Loucy (cell line): ENCODE data around the gene KCTD6.

Experiments used
- H2AFZ ChIP-seq: fragments of 200-600 bp; sonication (generic); 2 replicates; pipeline ENCODE4 v1.6.0; 2016; ENCODE audit warnings: antibody characterized with exemption, mild to moderate bottlenecking, low read length, moderate library complexity
- H3F3A ChIP-seq: fragments of 200-600 bp; 2 replicates; pipeline ENCODE4 v1.6.0; 2016; ENCODE audit warnings: antibody characterized with exemption, low read depth, mild to moderate bottlenecking
- H3K27me3 ChIP-seq: fragments of 200-600 bp; sonication (generic); 2 replicates; pipeline ENCODE4 v1.6.1; 2014; ENCODE audit warnings: low read length, mild to moderate bottlenecking; ENCODE audit not compliant: insufficient read depth, poor library complexity, severe bottlenecking
- H3K36me3 ChIP-seq: fragments of 200-600 bp; sonication (generic); 2 replicates; pipeline ENCODE4 v1.6.1; 2016; ENCODE audit warnings: low read length; ENCODE audit not compliant: insufficient read depth
- H3K4me1 ChIP-seq: fragments of 200-600 bp; sonication (generic); 2 replicates; pipeline ENCODE4 v1.5.1; 2014; ENCODE audit warnings: low read length, mild to moderate bottlenecking; ENCODE audit not compliant: insufficient read depth, poor library complexity, severe bottlenecking
- H3K4me2 ChIP-seq: fragments of 200-600 bp; sonication (generic); 2 replicates; pipeline ENCODE4 v1.6.0; 2014; ENCODE audit warnings: antibody characterized with exemption, low read length, low read depth, mild to moderate bottlenecking; ENCODE audit not compliant: poor library complexity, severe bottlenecking
- H3K4me3 ChIP-seq: fragments of 200-600 bp; sonication (generic); 2 replicates; pipeline ENCODE4 v1.5.1; 2014; ENCODE audit warnings: low read length, mild to moderate bottlenecking, mixed read lengths; ENCODE audit not compliant: poor library complexity, severe bottlenecking
- H3K79me2 ChIP-seq: fragments of 200-600 bp; sonication (generic); 2 replicates; pipeline ENCODE4 v1.6.1; 2014; ENCODE audit warnings: low read length; ENCODE audit not compliant: insufficient read depth
- H3K9ac ChIP-seq: fragments of 200-600 bp; sonication (generic); 2 replicates; pipeline ENCODE4 v1.6.0; 2014; ENCODE audit warnings: mild to moderate bottlenecking, low read depth, low read length, moderate library complexity; ENCODE audit not compliant: poor library complexity, severe bottlenecking
- H3K9me2 ChIP-seq: fragments of 200-600 bp; sonication (generic); replicated peaks from 2 replicates; pipeline ENCODE4 v1.6.1; 2016; ENCODE audit warnings: low read depth, low read length, mixed read lengths
- H3K9me3 ChIP-seq: fragments of 200-600 bp; sonication (generic); 2 replicates; pipeline ENCODE4 v1.6.1; 2014; ENCODE audit warnings: mild to moderate bottlenecking, antibody characterized with exemption, low read length, low read depth; ENCODE audit not compliant: insufficient read depth
- H4K20me1 ChIP-seq: fragments of 200-600 bp; sonication (generic); 2 replicates; pipeline ENCODE4 v1.6.0; 2014; ENCODE audit warnings: antibody characterized with exemption, low read length, mild to moderate bottlenecking; ENCODE audit not compliant: insufficient read depth, poor library complexity, severe bottlenecking
- CTCF ChIP-seq: fragments of 200-600 bp; sonication (generic); conservative IDR thresholded peaks from 2 replicates; pipeline ENCODE4 v1.5.1; 2014; ENCODE audit warnings: mild to moderate bottlenecking, antibody characterized with exemption, low read length
- EZH2phosphoT487 ChIP-seq: fragments of 200-600 bp; IDR thresholded peaks from 2 replicates; pipeline ENCODE4 v1.6.1; 2018; ENCODE audit warnings: antibody characterized with exemption, mild to moderate bottlenecking, moderate library complexity, borderline replicate concordance

The KCTD6 gene

GRCh38 chr3:58470363-58471024, 21.4 kb upstream of the KCTD6 start:
- Histone ChIP-seq H4K20me1 (no peaks in the 10 kb centered on the region), H3K4me2 (peak overlapping the region; percentile 57), H3F3A (peaks cover 5% of the 10 kb centered on the region; the same call in 1 of the 2 replicates), H3K4me1 (peaks cover 30% of the 10 kb centered on the region), H2AFZ (no peak overlapping the region), H3K9ac (no peak overlapping the region), H3K4me3 (no peak overlapping the region), H3K9me2 (no peaks in the 10 kb centered on the region), H3K27me3 (no peaks in the 10 kb centered on the region), H3K9me3 (no peaks in the 10 kb centered on the region), H3K79me2 (no peaks in the 10 kb centered on the region), H3K36me3 (no peaks in the 10 kb centered on the region)
- TF ChIP-seq EZH2phosphoT487: no peak
- no peak for TF ChIP-seq CTCF

- H2AFZ ChIP-seq: no peak overlapping the region
- H3F3A ChIP-seq: peaks cover 5% of the 10 kb centered on the region; the same call in 1 of the 2 replicates
- no peaks in the 10 kb centered on the region for H4K20me1 ChIP-seq
- H3K4me1 ChIP-seq: peaks cover 30% of the 10 kb centered on the region
- no peak for TF ChIP-seq EZH2phosphoT487
- no peak for TF ChIP-seq CTCF
- H3K9me2 ChIP-seq: no peaks in the 10 kb centered on the region
- H3K4me2 ChIP-seq: peak overlapping the region; percentile 57
- peak overlapping the region; percentile 2 for H3K4me3 ChIP-seq
- no peaks in the 10 kb centered on the region for H3K9me3 ChIP-seq
- H3K79me2 ChIP-seq: no peaks in the 10 kb centered on the region
- no peaks in the 10 kb centered on the region for H3K27me3 ChIP-seq
- no peak overlapping the region for H3K9ac ChIP-seq
- no peaks in the 10 kb centered on the region for H3K36me3 ChIP-seq
Measured at GRCh38 chr3:58471025-58471887, 20.6 kb upstream of the KCTD6 start.

- no peaks in the 10 kb centered on the region for H4K20me1 ChIP-seq
- H3K9me3 ChIP-seq: no peaks in the 10 kb centered on the region
- H3K27me3 ChIP-seq: no peaks in the 10 kb centered on the region
- H3K4me1 ChIP-seq: peaks cover 30% of the 10 kb centered on the region
- H3K9ac ChIP-seq: no peak overlapping the region
- H3K9me2 ChIP-seq: no peaks in the 10 kb centered on the region
- H3F3A ChIP-seq: peaks cover 5% of the 10 kb centered on the region; the same call in 1 of the 2 replicates
- H3K4me2 ChIP-seq: no peak overlapping the region
- no peak overlapping the region for H3K4me3 ChIP-seq
- no peak overlapping the region for H2AFZ ChIP-seq
- H3K79me2 ChIP-seq: no peaks in the 10 kb centered on the region
- TF ChIP-seq EZH2phosphoT487 (no peak), CTCF (no peak)
- H3K36me3 ChIP-seq: no peaks in the 10 kb centered on the region
Measured at GRCh38 chr3:58473275-58473674, 18.6 kb upstream of the KCTD6 start.
